K562 (cell line): Measurements from ENCODE around the gene TMEM164. TPM values are rescaled to one million over a fixed set of nuclear protein-coding genes. Genes with fewer than 3 reads are reported as not detected.

ENCODE experiments used
- ATAC-seq: fragments of 200-7000 bp; cut with Tn5 transposase; 3 replicates; pipeline ENCODE4 v1.9.1; 2020; ENCODE audit warnings: moderate library complexity
- BruUV-seq: library from RNA; stranded (reverse); fragments of 400-500 nt; replicated peaks from 2 replicates; lab custom pipeline; 2021; lab: Mats Ljungman, UMichigan
- CTCF ChIA-PET: fragments of 300-600 bp; formaldehyde crosslinking; extraction: SDS; loops from one replicate; lab custom pipeline; 2021; ENCODE audit warnings: low intra/inter-chr PET ratio; lab: Yijun Ruan, JAX
- POLR2A ChIA-PET: fragments of 300-600, 350-650 bp; sonication (Branson Sonifier 250); formaldehyde crosslinking; extraction: SDS; loops from one replicate; lab custom pipeline; 2021; ENCODE audit warnings: antibody characterized with exemption, inconsistent platforms; lab: Yijun Ruan, JAX
- DNase-seq, 4 experiments: peaks; one replicate each; pipeline versions ENCODE4 v3.0.0 to v3.0.0-alpha.2; 2011 to 2018; ENCODE audit warnings: low spot score in 3 of 4, mixed read lengths in 3 of 4; ENCODE audit errors: extremely low read depth in 1 of 4
- FAIRE-seq: peaks from 2 replicates; lab custom pipeline; 2011; peaks lifted over from hg19 to GRCh38; lab: Jason Lieb, UNC
- H2AFZ ChIP-seq: 2 replicates; pipeline ENCODE4 v1.6.0; 2011; ENCODE audit warnings: low read depth, low read length, control low read depth, inconsistent platforms
- H3K27ac ChIP-seq: fragments of 200-600 bp; 3 replicates; pipeline ENCODE4 v1.8.0; 2011; ENCODE audit warnings: low read depth, mild to moderate bottlenecking, control low read depth, inconsistent platforms, low read length, moderate library complexity, mixed read lengths; ENCODE audit errors: extremely low read depth
- H3K27me3 ChIP-seq, 2 experiments: fragments of 300-600 bp in 1 of 2; 2 replicates in 1 of 2; 3 replicates in 1 of 2; pipeline versions ENCODE4 v1.6.0 to v1.8.0; 2011; ENCODE audit warnings: inconsistent platforms in 2 of 2, low read length in 2 of 2, mild to moderate bottlenecking in 1 of 2, mixed read lengths in 1 of 2, moderate library complexity in 1 of 2; ENCODE audit not compliant: control insufficient read depth in 2 of 2, insufficient read depth in 2 of 2
- H3K36me3 ChIP-seq: fragments of 300-600 bp; 3 replicates; pipeline ENCODE4 v1.8.0; 2011; ENCODE audit warnings: mild to moderate bottlenecking, low read length, inconsistent platforms; ENCODE audit not compliant: control insufficient read depth, insufficient read depth
- H3K4me1 ChIP-seq, 2 experiments: fragments of 200-600 bp in 1 of 2; replicated peaks in 1 of 2; 2 replicates in 1 of 2; 3 replicates in 1 of 2; pipeline versions ENCODE4 v1.5.1 to v1.8.0; 2011; ENCODE audit warnings: inconsistent platforms in 2 of 2, low read length in 2 of 2, mild to moderate bottlenecking in 1 of 2, mixed read lengths in 1 of 2, moderate library complexity in 1 of 2; ENCODE audit not compliant: control insufficient read depth in 2 of 2, insufficient read depth in 2 of 2
- H3K4me2 ChIP-seq: 2 replicates; pipeline ENCODE4 v1.6.1; 2011; ENCODE audit warnings: low read length, control low read depth, inconsistent platforms, mixed read lengths; ENCODE audit not compliant: insufficient read depth
- H3K4me3 ChIP-seq: fragments of 200-600 bp; sonication (generic), shearing (Covaris generic); 2 replicates; pipeline ENCODE4 v1.5.1; 2016; ENCODE audit warnings: control low read depth, inconsistent platforms
- H3K79me2 ChIP-seq: fragments of 200-600 bp; 3 replicates; pipeline ENCODE4 v1.8.0; 2011; ENCODE audit warnings: low read length, inconsistent platforms; ENCODE audit not compliant: control insufficient read depth, insufficient read depth
- H3K9ac ChIP-seq, 2 experiments: 2 replicates each; pipeline versions ENCODE4 v1.6.0 to v1.6.1; 2011; ENCODE audit warnings: low read depth in 2 of 2, low read length in 2 of 2, control low read depth in 1 of 2, inconsistent platforms in 1 of 2, mild to moderate bottlenecking in 1 of 2, mixed read lengths in 1 of 2; ENCODE audit not compliant: insufficient read depth in 1 of 2
- H3K9me1 ChIP-seq: one replicate; pipeline ENCODE4 v1.6.0; 2011; ENCODE audit warnings: inconsistent platforms, mild to moderate bottlenecking, low read length, moderate library complexity; ENCODE audit not compliant: control insufficient read depth, insufficient read depth
- H3K9me3 ChIP-seq: replicated peaks from 2 replicates; pipeline ENCODE4 v1.5.1; 2011; ENCODE audit warnings: low read depth, low read length, inconsistent platforms; ENCODE audit not compliant: control insufficient read depth, insufficient read depth
- H4K20me1 ChIP-seq: replicated peaks from 2 replicates; pipeline ENCODE4 v1.6.1; 2011; ENCODE audit warnings: low read length, inconsistent platforms, mixed read lengths; ENCODE audit not compliant: control insufficient read depth, insufficient read depth
- DIDO1 ChIP-seq: fragments of 450-650 bp; IDR thresholded peaks from 2 replicates; pipeline ENCODE4 v1.6.1; 2016; ENCODE audit warnings: low read depth, missing biosample characterization, missing genetic modification characterization
- ESRRB ChIP-seq: fragments of 250-450 bp; sonication (Bioruptor Pico); IDR thresholded peaks from 2 replicates; pipeline ENCODE4 v1.5.0; 2020; ENCODE audit warnings: mild to moderate bottlenecking, moderate library complexity, borderline replicate concordance
- POLR2A ChIP-seq: fragments of 450-650 bp; conservative IDR thresholded peaks from 2 replicates; pipeline ENCODE4 v1.6.1; 2016
- POU5F1 ChIP-seq: fragments of 150-350 bp; IDR thresholded peaks from 2 replicates; pipeline ENCODE4 v1.6.1; 2014; ENCODE audit warnings: borderline replicate concordance, low read length, low read depth, mild to moderate bottlenecking; ENCODE audit not compliant: partially characterized antibody
- RAD21 ChIP-seq, 2 experiments: fragments of 250-450 bp in 1 of 2; fragments of 450-650 bp in 1 of 2; sonication (Bioruptor Pico) in 1 of 2; formaldehyde crosslinking in 1 of 2; IDR thresholded peaks in 1 of 2; conservative IDR thresholded peaks in 1 of 2; 2 replicates each; pipeline versions ENCODE4 v1.4.0 to v1.8.0; 2020 to 2022; ENCODE audit warnings: mild to moderate bottlenecking in 2 of 2, moderate library complexity in 1 of 2
- THRB ChIP-seq: fragments of 450-650 bp; formaldehyde crosslinking; conservative IDR thresholded peaks from 2 replicates; pipeline ENCODE4 v1.4.0; 2022; ENCODE audit warnings: mild to moderate bottlenecking, missing genetic modification characterization
- ZBTB11 ChIP-seq, 3 experiments: fragments of 200-800 bp in 1 of 3; fragments of 250-450 bp in 1 of 3; fragments of 450-650 bp in 1 of 3; sonication (Bioruptor Pico) in 1 of 3; sonication (Bioruptor generic) in 1 of 3; formaldehyde crosslinking in 1 of 3; IDR thresholded peaks; 2 replicates each; pipeline versions ENCODE4 v1.6.1 to v1.8.0; 2016 to 2022; ENCODE audit warnings: mild to moderate bottlenecking in 2 of 3, missing genetic modification characterization in 2 of 3, missing compliant biosample characterization in 1 of 3, moderate library complexity in 1 of 3
- ZNF75A ChIP-seq: fragments of 450-650 bp; formaldehyde crosslinking; IDR thresholded peaks from 2 replicates; pipeline ENCODE4 v1.4.0; 2020; ENCODE audit warnings: mild to moderate bottlenecking
- WGBS: fragments of 100-300 bp; shearing (Covaris generic); methylation state at CpG from one replicate; pipeline ENCODE4 v1.1.6; 2016; ENCODE audit warnings: low coverage, mixed read lengths; ENCODE audit not compliant: insufficient coverage; ENCODE audit errors: missing lambda C conversion rate; 5-methylcytosine and 5-hydroxymethylcytosine counted together
- in situ Hi-C: fragments of 300-500 bp; cut with MboI; formaldehyde crosslinking; loops from 4 replicates; pipeline ENCODE4 v1.15.0; 2018; ENCODE audit warnings: inconsistent platforms, mixed read lengths
- intact Hi-C: fragments of 100-400 bp; cut with micrococcal nuclease; formaldehyde crosslinking; loops from 2 replicates; pipeline ENCODE4 v1.14.2; 2022
- polyA plus RNA-seq, 8 experiments: library from polyadenylated mRNA; depleted of rRNA in 4 of 8; stranded (reverse) in 5 of 8; unstranded in 3 of 8; fragments of >200 nt; fragmentation: Nextera tagmentation in 2 of 8; fragmentation: Illumina TruSeq in 1 of 8; extraction: Ambion mirVana in 2 of 8; extraction: Trizol in 1 of 8; gene quantifications; 2 replicates each; pipeline versions ENCODE4 v1.2.1 to v1.2.3, GENCODE V29; 2011 to 2014; ENCODE audit warnings: inconsistent platforms in 1 of 8, missing spikeins in 1 of 8
- total RNA-seq, 7 experiments: library from RNA; depleted of rRNA in 6 of 7; stranded (reverse); fragments of >200 nt in 6 of 7; fragmentation: Illumina TruSeq in 2 of 7; extraction: Trizol in 2 of 7; gene quantifications; 2 replicates each; pipeline versions ENCODE4 v1.2.1 to v1.2.3, GENCODE V29; 2011 to 2021; ENCODE audit warnings: low replicate concordance in 1 of 7

Gene TMEM164
- total and polyA plus RNA-seq, 9 of the 15 experiments (the other 6 are each of a cell fraction or from before 2014, with no cell fraction given), result 2.4 to 57.3 (median 23.1) TPM

GRCh38 chrX:110204986-110205385, 202.1 kb downstream of the TMEM164 start (continued):
- TF ChIP-seq ESRRB (CRISPR knock-in tag) (no peak), THRB (CRISPR knock-in tag) (no peak), POU5F1 (no peak), RAD21 (CRISPR knock-in tag; conservative IDR thresholded peaks at IDR 0.05 in 1 of 2, IDR thresholded peaks at IDR 0.05 in 1 of 2) (no peak), ZNF75A (no peak)

- no peaks in the 10 kb centered on the region for H3K9me1 ChIP-seq
- in situ Hi-C loops (no loop called here), intact Hi-C loops (no loop called here)
- no peak overlapping the region for H3K9ac ChIP-seq
- CTCF ChIA-PET, result no interaction called here
- BruUV-seq, result no TSS peak
- no peak for FAIRE-seq
- no peaks in the 10 kb centered on the region for H3K27me3 ChIP-seq
- H3K4me3 ChIP-seq, result no peak overlapping the region
- H3K4me2 ChIP-seq, result no peak overlapping the region
- H3K9me3 ChIP-seq, result no peaks in the 10 kb centered on the region
- no peaks in the 10 kb centered on the region; the same call in 2 of the 3 replicates for H3K79me2 ChIP-seq
- no peak for DNase-seq
- H3K36me3 ChIP-seq, result peaks cover under 1% of the 10 kb centered on the region; the same call in 2 of the 3 replicates
- 86% methylated on average over 2 of the region's 2 CpGs for WGBS
- POLR2A ChIA-PET, result no interaction called here
- ATAC-seq, result no peak
- no peak overlapping the region for H2AFZ ChIP-seq
- H3K4me1 ChIP-seq, result peaks cover 0 to 2% of the 10 kb centered on the region in 2 experiments; a peak in 2 of 5 replicates
- TF ChIP-seq DIDO1 (tag), result no peak
- TF ChIP-seq ZBTB11 (CRISPR knock-in tag; IDR thresholded peaks at IDR 0.05), result no peak
- no peak for TF ChIP-seq POLR2A
- H4K20me1 ChIP-seq, result no peaks in the 10 kb centered on the region
- H3K27ac ChIP-seq, result no peak overlapping the region
These were observed 205.2 kb downstream of the TMEM164 start for GRCh38 chrX:110208092-110208491.
